Right lobe of liver (tissue), 6 donors: ENCODE measurements around the gene PEPD. TPM values are rescaled to one million over a fixed set of nuclear protein-coding genes. Genes with fewer than 3 reads are reported as not detected.

Experiments used
- ATAC-seq, 4 donors: fragments of 200-7000 bp; cut with Tn5 transposase; one replicate each; pipeline ENCODE4 v1.9.1; 2020; ENCODE audit warnings: mild to moderate bottlenecking in 4 of 4, moderate library complexity in 4 of 4
- DNase-seq, 3 donors: peaks; one replicate each; pipeline ENCODE4 v3.0.0-alpha.2; 2020
- H3K27ac ChIP-seq, 3 donors: fragments of 200-600 bp; one replicate each; pipeline ENCODE4 v1.8.0; 2022
- H3K27me3 ChIP-seq, 2 donors: fragments of 200-600 bp; one replicate each; pipeline ENCODE4 v1.8.0; 2022
- H3K36me3 ChIP-seq, 4 donors: fragments of 200-600 bp; sonication (generic) in 1 of 4; one replicate each; pipeline versions ENCODE4 v1.5.1 to v1.8.0; 2017 to 2022; ENCODE audit warnings: control low read depth in 1 of 4
- H3K4me1 ChIP-seq, 4 donors: fragments of 200-600 bp; sonication (generic) in 1 of 4; one replicate each; pipeline versions ENCODE4 v1.5.1 to v1.8.0; 2017 to 2022; ENCODE audit warnings: control low read depth in 1 of 4
- H3K4me3 ChIP-seq, 3 donors: fragments of 200-600 bp; one replicate each; pipeline ENCODE4 v1.8.0; 2022
- H3K9me3 ChIP-seq, 4 donors: fragments of 200-600 bp; sonication (generic) in 1 of 4; one replicate each; pipeline versions ENCODE4 v1.5.1 to v1.8.0; 2017 to 2022; ENCODE audit warnings: control low read depth in 1 of 4
- CTCF ChIP-seq, 4 donors: fragments of 200-600 bp in 3 of 4; fragments of 450-650 bp in 1 of 4; IDR thresholded peaks; one replicate each; pipeline versions ENCODE4 v1.5.1 to v1.8.0; 2016 to 2022; ENCODE audit warnings: antibody characterized with exemption in 4 of 4, mild to moderate bottlenecking in 2 of 4
- POLR2A ChIP-seq: fragments of 450-650 bp; IDR thresholded peaks from one replicate; pipeline ENCODE4 v1.6.1; 2017; ENCODE audit warnings: antibody characterized with exemption, mild to moderate bottlenecking
- WGBS: methylation state at CpG from one replicate; pipeline ENCODE4 v1.1.6; 2018; ENCODE audit warnings: low coverage, low lambda C conversion rate; ENCODE audit not compliant: insufficient coverage; ENCODE audit errors: missing lambda C conversion rate; 5-methylcytosine and 5-hydroxymethylcytosine counted together
- intact Hi-C, 2 donors: fragments of 100-400 bp; cut with DNase I; formaldehyde crosslinking; loops; one replicate each; pipeline versions ENCODE4 v1.11.2 to v1.14.1; 2022
- total RNA-seq, 6 experiments: library from RNA; depleted of rRNA in 2 of 6; stranded (reverse); fragments of >200 nt in 2 of 6; fragmentation: NEBNext Ultra II Directional in 3 of 6; extraction: Animal tissue kit (Norgen Biotek cat#: 25700) in 3 of 6; gene quantifications; one replicate each; pipeline versions ENCODE4 v1.1.0 to v1.2.4, GENCODE V29; 2016 to 2023
- donor health status: DM: no; HTN: yes; CAD: no.
- donor health status: DM: no; HTN: no; CAD: no.
- donor health status: DM: no; HTN: no; CAD: no.
- donor health status: DM: no; HTN: yes; CAD: no.
- donor health status: DM: no; HTN: yes; CAD: no.

The PEPD gene
- total RNA-seq, 6 experiments from 2014 or later = 121 to 261 (median 167) TPM

- no peaks in the 10 kb centered on the region for H3K27me3 ChIP-seq
- H3K4me3 ChIP-seq = no peak overlapping the region
- no peaks in the 10 kb centered on the region for H3K36me3 ChIP-seq
- WGBS = 50% methylated on average over 1 of the region's 6 CpGs
- H3K9me3 ChIP-seq = no peaks in the 10 kb centered on the region
- peaks cover 0 to 78% (median 40%) of the 10 kb centered on the region in 4 donors for H3K4me1 ChIP-seq
- TF ChIP-seq POLR2A = no peak
- intact Hi-C loops = loop anchor here (5.0 to 10.0 kb wide), 3 partner anchors 69 to 102 kb away; partner anchors contain the start of gene CEBPA (in 2 of the 2)
- ATAC-seq (no peak), DNase-seq (no peak)
- H3K27ac ChIP-seq = peak overlapping the region; percentile 83 to 99 (median 96)
Observed at GRCh38 chr19:33403973-33404304, 117.7 kb downstream of the PEPD start.

GRCh38 chr19:33403221-33403972, 118.2 kb downstream of the PEPD start:
- DNase-seq (peak; percentile 82 to 92 (median 91)), ATAC-seq (peak; percentile 35 to 53 (median 45))
- peak; percentile 47 for TF ChIP-seq POLR2A
- TF ChIP-seq CTCF (IDR thresholded peaks at IDR 0.05) = no peak
- H3K4me1 ChIP-seq = peaks cover 0 to 81% (median 41%) of the 10 kb centered on the region in 4 donors
- intact Hi-C loops = loop anchor here (5.0 to 10.0 kb wide), 3 partner anchors 69 to 101 kb away; partner anchors contain the start of gene CEBPA (in 2 of the 2)
- no peak overlapping the region for H3K4me3 ChIP-seq
- H3K36me3 ChIP-seq = no peaks in the 10 kb centered on the region
- H3K27ac ChIP-seq = peak overlapping the region; percentile 83 to 99 (median 96)
- WGBS = 30% methylated on average over 3 of the region's 18 CpGs
- no peaks in the 10 kb centered on the region for H3K9me3 ChIP-seq
- H3K27me3 ChIP-seq = no peaks in the 10 kb centered on the region

- TF ChIP-seq CTCF (IDR thresholded peaks at IDR 0.05) (peak in 3 of 4 donors; percentile 8 to 28 (median 26)), POLR2A (no peak)
- Histone ChIP-seq H3K27ac (peak overlapping the region; percentile 83 to 99 (median 96)), H3K27me3 (no peaks in the 10 kb centered on the region), H3K4me1 (peaks cover 0 to 89% (median 45%) of the 10 kb centered on the region in 4 donors), H3K4me3 (no peak overlapping the region), H3K9me3 (no peaks in the 10 kb centered on the region), H3K36me3 (no peaks in the 10 kb centered on the region)
- no peak for ATAC-seq
- 64% methylated on average over 5 of the region's 18 CpGs for WGBS
- DNase-seq = peak in 2 of 3 donors; percentile 32 to 66
- intact Hi-C loops = loop anchor here (5.0 to 10.0 kb wide), 3 partner anchors 68 to 100 kb away; partner anchors contain the start of gene CEBPA (in 2 of the 2)
Observed at GRCh38 chr19:33402421-33403220, 119.0 kb downstream of the PEPD start.

- TF ChIP-seq POLR2A (no peak), CTCF (IDR thresholded peaks at IDR 0.05) (no peak)
Observed at GRCh38 chr19:33401683-33402420, 119.7 kb downstream of the PEPD start.

More at GRCh38 chr19:33401683-33402420, 119.7 kb downstream of the PEPD start:
- H3K9me3 ChIP-seq = no peaks in the 10 kb centered on the region
- 61% methylated on average over 6 of the region's 30 CpGs for WGBS
- no peaks in the 10 kb centered on the region for H3K36me3 ChIP-seq
- DNase-seq = peak in 2 of 3 donors; percentile 26 to 42
- H3K4me3 ChIP-seq = no peak overlapping the region
- H3K27ac ChIP-seq = peak overlapping the region; percentile 83 to 99 (median 96)
- intact Hi-C loops = loop anchor here (5.0 to 10.0 kb wide), 3 partner anchors 67 to 100 kb away; partner anchors contain the start of gene CEBPA (in 2 of the 2)
- no peak for ATAC-seq
- H3K4me1 ChIP-seq = peaks cover 0 to 97% (median 49%) of the 10 kb centered on the region in 4 donors
- H3K27me3 ChIP-seq = no peaks in the 10 kb centered on the region
